GM12878 (cell line): Measurements from ENCODE around the gene CENATAC.

Experiments used
- ATF3 ChIP-seq: IDR thresholded peaks from 2 replicates; pipeline ENCODE4 v1.6.1; 2011; ENCODE audit warnings: low read depth, mild to moderate bottlenecking, low read length, moderate library complexity, borderline replicate concordance; ENCODE audit errors: extremely low read depth
- CTCF ChIP-seq, 3 experiments: IDR thresholded peaks in 2 of 3; conservative IDR thresholded peaks in 1 of 3; 2 replicates each; pipeline ENCODE4 v1.5.1; 2011; ENCODE audit warnings: low read depth in 3 of 3, low read length in 3 of 3, mild to moderate bottlenecking in 3 of 3, control low read depth in 2 of 3, moderate library complexity in 2 of 3, inconsistent platforms in 1 of 3, mixed read lengths in 1 of 3; ENCODE audit not compliant: control insufficient read depth in 2 of 3, insufficient read depth in 1 of 3; ENCODE audit errors: extremely low read depth in 1 of 3
- EZH2 ChIP-seq: IDR thresholded peaks from 2 replicates; pipeline ENCODE4 v1.6.1; 2012; ENCODE audit warnings: low read depth, mild to moderate bottlenecking, control low read depth, inconsistent platforms, low read length, borderline replicate concordance; ENCODE audit not compliant: control insufficient read depth
- HDAC6 ChIP-seq: fragments of 200-600 bp; sonication (generic); IDR thresholded peaks from one replicate; pipeline ENCODE4 v1.8.0; 2017; ENCODE audit warnings: antibody characterized with exemption; ENCODE audit not compliant: unreplicated experiment
- POLR2A ChIP-seq: IDR thresholded peaks from 2 replicates; pipeline ENCODE4 v1.6.1; 2011; ENCODE audit warnings: low read depth, mild to moderate bottlenecking, low read length
- SMARCA5 ChIP-seq: fragments of 450-650 bp; IDR thresholded peaks from 2 replicates; pipeline ENCODE4 v1.6.1; 2017; ENCODE audit warnings: mild to moderate bottlenecking
- SREBF1 ChIP-seq: IDR thresholded peaks from 2 replicates; pipeline ENCODE4 v1.6.1; 2012; ENCODE audit warnings: mild to moderate bottlenecking, low read length
- TF ChIP-seq, protein P1 (sequence below): IDR thresholded peaks from 2 replicates; pipeline ENCODE4 v1.6.1; 2012; ENCODE audit warnings: low read depth, low read length, improper control_type of control experiment

DNA sequence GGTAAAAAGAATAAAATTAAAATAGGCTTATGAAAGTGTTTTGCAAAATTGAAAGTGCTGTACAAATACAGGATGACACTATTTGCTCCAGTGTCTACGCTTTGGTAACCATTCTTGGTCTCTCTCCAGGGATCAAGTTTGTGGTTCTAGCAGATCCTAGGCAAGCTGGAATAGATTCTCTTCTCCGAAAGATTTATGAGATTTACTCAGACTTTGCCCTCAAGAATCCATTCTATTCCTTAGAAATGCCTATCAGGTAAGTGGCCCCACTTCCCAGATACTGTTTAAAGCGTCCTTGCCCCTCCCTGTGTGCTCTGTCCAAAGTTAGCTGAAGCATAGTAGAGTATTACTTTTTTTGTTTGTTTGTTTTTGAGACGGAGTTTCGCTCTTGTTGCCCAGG is 23.7 kb downstream of the CENATAC start:
- TF ChIP-seq CTCF (IDR thresholded peaks at IDR 0.05 in 2 of 3, conservative IDR thresholded peaks at IDR 0.05 in 1 of 3; ENCODE audit: control insufficient read depth in 2 of 3, extremely low read depth in 1 of 3, insufficient read depth in 1 of 3, low read depth in 3 of 3, low read length in 3 of 3) (no peak), SMARCA5 (no peak), EZH2 (no peak), POLR2A (no peak), HDAC6 (no peak), SREBF1 (no peak), ATF3 (no peak)
- TF ChIP-seq, protein P1, sequence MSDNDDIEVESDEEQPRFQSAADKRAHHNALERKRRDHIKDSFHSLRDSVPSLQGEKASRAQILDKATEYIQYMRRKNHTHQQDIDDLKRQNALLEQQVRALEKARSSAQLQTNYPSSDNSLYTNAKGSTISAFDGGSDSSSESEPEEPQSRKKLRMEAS = no peak
